Measurements from ENCODE around the gene GOLGA6L7.
"Not testable (repeated sequence)": the region's sequence is repeated elsewhere in the genome, so short reads cannot be mapped to it uniquely, and the experiment has no call there.

Gene GOLGA6L7

DNA sequence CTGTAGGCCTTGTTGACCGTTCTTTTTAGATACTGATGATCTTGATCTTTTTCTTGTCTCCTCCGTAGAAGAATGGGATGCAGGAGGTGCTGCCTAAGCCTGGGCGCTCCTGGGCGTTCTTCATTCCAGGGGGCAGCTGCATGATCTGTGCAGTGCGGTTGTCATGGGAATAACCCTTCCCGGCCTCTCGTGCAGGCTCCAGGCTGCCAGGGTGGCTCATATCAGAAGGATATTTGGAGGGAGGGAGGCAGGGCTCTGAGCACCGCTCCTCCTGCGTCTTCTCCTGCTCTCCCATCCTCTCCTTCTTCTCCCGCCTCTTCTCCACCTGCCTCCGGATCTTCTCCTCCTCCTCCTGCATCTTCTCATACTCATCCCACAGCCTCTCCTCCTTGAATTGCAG lies 6.2 kb downstream of the GOLGA6L7 start:
- DNase-seq, result not testable (repeated sequence)

DNA sequence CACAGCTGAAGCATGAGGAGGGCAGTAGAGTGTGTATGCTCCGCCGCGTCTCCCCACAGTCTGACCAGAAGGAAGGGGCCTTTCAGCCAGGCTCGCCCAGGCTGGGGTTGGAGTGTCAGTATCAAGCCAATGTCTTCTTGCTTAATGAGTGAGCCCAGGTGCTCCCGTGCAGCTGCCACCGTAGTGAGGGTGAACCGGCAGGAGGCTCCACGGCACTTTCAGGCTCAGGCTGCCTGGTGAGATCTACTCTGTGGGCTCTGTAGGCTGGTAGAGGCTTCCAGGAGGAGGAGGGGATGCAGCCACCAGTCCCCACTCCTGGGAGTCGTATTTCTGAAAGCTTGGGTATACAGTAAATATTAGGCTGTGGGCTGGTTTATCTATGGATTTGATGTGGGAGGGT lies 8.2 kb downstream of the GOLGA6L7 start:
- not testable (repeated sequence) for DNase-seq

DNA sequence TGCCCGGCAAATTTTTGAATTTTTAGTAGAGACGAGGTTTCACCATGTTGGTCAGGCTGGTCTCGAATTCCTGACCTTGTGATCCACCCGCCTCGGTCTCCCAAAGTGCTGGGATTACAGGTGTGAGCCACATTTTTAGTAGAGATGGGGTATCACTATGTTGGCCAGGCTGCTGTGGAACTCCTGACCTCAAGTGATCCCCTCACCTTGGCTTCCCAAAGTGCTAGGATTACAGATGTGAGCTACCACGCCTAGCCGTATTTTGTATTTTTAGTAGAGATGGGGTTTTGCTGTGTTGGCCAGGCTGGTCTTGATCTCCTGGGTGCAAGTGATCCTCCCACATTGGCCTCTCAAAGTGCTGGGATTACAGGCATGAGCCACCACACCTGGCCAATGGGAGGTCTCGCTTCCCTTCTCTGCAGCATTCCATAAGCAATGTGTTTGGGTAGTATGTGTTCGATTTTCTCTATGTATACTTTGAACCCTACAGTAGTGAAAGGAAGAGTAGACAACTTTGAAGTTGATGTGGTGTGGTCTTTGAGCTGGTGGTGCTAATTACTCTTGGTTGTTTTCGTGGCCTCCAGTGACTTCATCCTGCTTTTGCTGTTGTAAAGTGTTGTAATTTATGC lies 13.4 kb downstream of the GOLGA6L7 start:
- DNase-seq, result not testable (repeated sequence)

DNA sequence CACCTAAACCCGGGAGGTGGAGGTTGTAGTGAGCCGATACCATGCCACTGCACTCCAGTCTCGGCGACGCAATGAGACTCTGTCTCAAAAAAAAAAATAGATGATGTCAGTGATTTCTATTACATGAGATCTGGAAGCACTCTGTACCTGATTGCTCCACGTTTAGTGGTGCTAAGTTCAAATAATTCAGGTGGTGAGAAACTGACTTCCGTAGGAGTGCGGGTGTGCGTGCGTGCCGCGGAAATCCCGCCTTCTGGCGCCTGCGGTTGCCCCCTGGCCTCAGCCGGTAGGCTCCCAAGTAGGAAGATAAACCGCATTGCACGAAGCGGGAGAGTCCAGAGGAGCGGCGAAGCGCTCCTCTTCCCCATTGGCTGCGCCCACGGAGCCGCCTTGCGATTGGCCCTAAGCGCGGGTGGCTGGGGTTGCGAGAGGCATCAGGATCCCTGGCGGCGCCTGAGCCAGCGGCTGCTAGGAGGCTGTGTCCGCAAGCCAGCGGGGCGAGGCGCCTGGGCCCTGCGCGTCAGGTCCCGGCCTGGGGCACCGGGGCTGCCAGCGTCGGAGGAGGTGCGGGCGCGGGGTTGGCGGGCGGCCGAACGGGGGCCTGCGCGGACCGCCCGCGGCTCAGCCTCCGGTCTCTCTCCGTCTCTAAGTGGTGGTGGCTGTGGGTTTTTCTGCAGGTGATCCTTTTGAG lies 16.4 kb downstream of the GOLGA6L7 start:
- peak; percentile 74 for DNase-seq

DNA sequence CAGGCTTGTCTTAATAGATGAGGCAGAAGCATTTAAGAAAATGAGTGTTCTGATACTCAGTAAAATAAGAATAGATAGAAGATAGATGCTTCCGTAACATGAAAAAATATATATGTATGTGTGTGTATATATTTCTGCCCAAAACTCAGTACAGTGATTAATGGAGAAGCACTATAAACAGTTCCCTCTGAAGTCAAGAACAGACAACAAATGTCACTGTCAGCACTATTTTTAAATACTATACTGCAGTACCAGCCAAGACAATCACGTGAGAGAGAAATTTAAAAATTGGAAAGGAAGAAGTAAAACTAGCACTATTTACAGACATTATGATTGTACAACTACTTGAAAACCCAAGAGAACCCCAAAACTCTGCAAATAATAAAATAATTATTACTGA lies 27.0 kb downstream of the GOLGA6L7 start:
- DNase-seq, result not testable (repeated sequence)

DNA sequence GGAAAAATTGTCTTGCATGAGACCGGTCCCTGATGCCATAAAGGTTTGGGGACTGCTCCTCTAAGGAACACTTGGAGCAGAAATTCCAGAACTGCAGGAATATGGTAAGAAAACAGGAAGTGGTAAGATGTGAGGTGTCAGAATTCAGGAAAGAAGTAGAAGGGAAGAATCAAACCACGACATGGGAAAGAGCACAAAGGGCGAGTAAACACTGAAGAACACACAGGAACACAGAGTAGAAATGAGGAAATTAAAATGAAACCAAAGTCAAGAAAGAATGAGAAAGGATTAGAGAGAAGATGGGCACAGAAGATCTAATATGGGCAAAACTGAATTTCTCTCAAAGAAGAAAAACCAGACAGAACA lies 28.5 kb downstream of the GOLGA6L7 start:
- not testable (repeated sequence) for DNase-seq

DNA sequence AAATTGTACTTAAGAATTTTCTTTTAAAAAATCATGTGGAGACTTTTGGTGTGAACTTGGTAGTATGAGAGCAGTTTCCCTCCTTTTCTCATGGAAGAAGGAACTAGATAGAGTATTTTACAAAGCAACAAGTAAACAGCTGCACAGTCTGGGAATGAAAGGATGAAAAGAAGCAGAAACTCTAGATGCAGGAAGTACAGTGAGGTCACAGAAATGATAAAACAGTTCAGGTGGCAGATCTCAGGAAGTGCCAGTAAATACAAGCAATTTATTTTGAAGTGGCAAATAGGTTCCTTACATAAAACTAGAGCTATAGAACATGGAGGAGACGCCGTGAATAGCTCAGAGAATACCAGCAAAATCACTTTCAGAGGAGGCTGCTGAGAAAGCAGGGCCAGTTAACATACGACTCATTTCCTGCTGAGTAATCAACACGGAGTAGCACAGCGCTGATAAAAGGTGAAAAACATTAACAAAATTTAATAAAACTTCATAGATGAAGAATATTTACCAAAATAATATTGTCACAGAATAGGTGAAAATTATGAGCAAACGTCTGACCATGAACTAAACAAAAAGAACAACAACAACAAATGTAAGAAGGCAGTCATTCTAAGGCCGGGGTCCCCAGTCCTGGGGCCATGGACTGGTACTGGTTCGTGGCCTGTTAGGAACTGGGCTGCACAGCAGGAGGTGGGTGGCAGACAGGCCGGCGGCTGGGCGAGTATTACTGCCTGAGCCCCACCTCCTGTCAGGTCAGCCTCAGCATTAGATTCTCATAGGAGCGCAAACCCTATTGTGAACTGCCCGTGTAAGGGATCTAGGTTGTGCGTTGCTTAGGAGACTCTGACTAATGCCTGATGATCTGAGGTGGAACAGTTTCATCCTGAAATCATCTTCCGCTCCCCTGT lies 29.2 kb downstream of the GOLGA6L7 start:
- DNase-seq, result peak; percentile 12

DNA sequence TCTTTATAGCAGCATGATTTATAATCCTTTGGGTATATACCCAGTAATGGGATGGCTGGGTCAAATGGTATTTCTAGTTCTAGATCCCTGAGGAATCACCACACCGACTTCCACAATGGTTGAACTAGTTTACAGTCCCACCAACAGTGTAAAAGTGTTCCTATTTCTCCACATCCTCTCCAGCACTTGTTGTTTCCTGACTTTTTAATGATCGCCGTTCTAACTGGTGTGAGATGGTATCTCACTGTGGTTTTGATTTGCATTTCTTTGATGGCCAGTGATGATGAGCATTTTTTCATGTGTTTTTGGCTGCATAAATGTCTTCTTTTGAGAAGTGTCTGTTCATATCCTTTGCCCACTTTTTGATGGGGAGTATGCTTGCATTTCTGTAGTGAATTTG lies 30.3 kb downstream of the GOLGA6L7 start:
- DNase-seq, result not testable (repeated sequence)

DNA sequence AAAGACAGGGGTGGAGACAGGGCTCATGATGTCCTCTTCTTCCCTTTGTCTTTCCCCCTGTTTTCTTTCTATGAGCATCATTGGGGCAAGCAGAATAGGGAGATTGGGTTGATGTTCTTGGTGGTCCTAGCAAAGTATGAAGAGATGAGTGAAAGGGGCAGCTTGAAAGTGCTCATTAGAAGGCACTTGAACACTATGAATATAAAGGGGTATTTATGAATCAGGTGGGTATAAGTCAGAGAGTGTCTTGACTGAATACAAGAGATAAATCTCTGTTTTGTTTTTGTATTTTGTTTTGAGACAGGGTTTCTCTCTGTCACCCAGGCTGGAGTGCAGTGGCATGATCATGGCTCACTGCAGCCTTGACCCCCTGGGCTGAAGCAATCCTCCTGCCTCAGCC lies 34.4 kb downstream of the GOLGA6L7 start:
- not testable (repeated sequence) for DNase-seq

DNA sequence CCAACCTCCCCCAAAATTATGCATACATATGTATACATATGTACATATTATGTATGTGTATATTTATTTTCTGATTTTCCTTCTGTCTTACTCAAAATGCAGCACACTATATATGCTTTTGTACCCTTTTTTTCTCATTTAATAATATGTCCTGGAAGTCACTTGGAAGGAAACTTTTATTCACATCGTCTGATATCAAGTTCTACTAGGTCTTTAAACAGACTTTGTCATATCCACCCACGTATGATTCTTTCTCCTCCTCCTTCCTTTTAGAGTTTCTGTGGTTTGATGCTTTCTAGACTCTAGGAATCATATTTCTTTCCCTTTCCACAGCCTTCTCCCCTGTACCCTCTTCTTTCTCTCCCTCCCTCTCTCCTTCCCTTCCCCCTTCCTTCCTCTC lies 35.1 kb downstream of the GOLGA6L7 start:
- DNase-seq, result not testable (repeated sequence)

DNA sequence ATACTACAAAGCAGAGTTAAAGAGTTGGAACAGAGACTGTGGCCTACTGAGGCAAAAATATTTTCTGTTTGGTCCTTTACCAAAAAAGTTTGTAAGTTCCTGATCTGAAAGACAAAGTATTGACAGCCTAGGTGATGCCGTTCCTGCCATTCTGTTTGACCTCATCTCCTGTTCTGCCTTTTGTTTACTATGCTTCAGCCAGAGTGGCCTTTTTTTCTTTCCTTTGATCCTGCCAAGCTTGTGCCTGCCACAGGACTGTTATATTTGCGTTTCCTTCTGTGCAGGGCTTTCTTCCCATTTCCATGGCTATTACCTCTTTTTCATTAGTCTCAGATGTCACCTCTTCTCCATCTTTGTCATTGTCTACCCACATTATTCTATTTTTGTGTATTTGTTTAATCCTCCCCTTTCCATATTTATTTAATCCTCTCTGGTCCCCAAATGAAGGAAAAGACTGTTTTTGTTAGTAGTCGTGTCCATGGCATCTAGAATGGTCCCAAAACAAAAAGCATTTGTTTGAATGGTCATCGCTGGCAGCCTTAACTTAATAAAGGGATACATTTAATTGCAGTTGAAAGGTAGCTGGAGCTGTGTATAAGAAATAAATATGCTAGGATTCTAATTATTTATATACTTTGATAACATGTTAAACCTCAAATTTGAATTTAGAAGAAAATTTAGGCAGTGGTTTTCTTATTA lies 36.4 kb downstream of the GOLGA6L7 start:
- not testable (repeated sequence) for DNase-seq

DNA sequence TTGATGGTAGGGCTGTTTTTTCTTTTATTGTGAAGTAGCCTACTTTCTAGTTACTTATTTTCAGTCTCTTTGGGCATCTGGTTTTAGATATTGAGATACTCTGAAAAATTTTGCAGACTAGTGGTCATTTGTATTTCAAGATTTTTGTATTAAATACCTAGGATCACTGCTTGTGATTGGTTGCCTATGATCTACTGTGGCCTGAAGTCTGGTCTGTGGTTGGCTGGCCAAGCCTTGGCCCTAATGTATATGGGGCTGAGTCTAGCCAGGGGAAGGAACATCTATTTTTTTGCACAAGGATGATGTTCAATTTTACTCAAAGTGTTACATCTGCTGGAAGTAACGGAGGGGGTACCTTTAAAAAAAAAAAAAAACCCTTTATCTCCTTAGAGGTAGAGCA lies 38.0 kb downstream of the GOLGA6L7 start:
- not testable (repeated sequence) for DNase-seq

DNA sequence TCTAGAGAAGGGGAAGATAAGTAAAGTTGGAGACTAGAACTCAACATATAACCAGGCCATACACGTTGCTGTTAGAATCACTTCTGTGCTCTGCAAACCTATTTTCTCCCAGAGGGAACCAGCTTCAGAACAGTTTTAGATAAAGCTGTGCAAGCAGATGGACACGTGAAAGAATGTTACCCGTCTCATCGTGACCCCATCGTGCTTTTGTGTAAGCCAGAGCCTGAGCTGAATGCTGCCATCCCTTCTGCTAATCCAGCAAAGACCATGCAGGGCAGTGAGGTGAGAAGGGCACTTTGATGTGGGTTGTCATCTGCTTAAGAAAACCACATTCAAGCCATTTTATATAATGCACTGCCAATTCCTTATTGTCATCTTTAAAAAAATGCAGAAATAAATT lies 40.3 kb downstream of the GOLGA6L7 start:
- DNase-seq, result not testable (repeated sequence)

DNA sequence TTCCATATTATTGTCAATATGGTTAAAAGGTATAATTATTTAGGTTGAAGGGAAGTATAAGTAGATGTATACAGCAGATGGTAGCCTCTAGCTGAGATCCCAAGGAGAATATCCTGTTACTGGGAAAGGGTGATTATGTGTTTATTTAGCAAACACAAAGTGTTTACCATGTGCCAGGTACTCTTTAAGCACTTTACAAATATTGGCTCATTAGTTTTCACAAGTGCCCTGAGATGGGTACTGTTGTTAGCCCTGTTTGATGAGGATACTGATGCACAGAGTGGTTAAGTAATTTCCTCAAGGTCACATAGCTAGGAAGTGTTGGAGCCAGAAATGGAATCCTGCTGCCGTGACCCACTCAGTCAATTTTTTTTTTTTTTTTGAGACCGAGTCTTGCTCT lies 48.1 kb downstream of the GOLGA6L7 start:
- DNase-seq, result not testable (repeated sequence)

DNA sequence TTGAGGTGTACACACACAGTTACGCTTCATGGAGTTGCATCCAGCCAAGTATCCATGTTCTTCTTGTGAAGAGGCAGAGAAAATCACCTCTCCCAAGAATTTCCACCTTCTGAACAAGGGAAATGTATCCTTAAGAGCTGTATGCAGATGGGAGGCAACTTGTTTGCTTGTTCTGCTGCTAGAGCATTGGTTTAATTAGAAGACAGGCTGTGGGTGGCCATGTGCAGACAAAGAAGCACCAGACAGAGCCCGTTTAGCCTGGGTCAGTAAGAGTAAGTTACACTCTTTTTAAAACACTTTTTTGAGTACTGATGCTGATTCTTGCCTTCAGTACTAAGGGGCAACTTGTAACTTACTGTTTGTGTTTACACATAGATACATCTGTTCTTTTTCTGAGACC lies 50.2 kb downstream of the GOLGA6L7 start:
- not testable (repeated sequence) for DNase-seq

DNA sequence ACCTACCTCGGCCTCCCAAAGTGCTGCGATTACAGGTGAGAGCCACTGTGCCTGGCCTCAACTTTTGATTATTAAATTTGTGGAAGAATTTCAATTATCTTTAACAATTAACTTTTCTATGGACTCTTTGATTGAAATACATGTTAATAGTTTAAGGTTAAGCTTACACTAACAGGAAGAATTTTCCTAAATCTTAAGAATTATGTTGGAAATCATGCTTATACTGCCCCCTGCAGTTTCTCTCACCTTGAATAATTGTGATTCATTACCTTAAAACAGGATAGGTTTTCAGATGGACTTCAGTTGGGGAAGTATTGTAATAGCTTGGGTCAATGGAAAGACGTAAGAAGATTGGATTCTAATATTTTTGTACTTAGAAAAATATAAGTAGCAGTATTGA lies 54.2 kb downstream of the GOLGA6L7 start:
- not testable (repeated sequence) for DNase-seq
